Nucleus accumbens (tissue), 56 donors: ENCODE data around the gene KIF24.
"Not testable (repeated sequence)": the region's sequence is repeated elsewhere in the genome, so short reads cannot be mapped to it uniquely, and the experiment has no call there.

ENCODE experiments used
- DNase-seq, 56 donors: peaks; one replicate each; lab custom pipeline; 2025; lab: John Stamatoyannopoulos, UW

Gene KIF24

GRCh38 chr9:34328987-34329832 lies at the start of gene KIF24, which contains the start of gene NUDT2:
KIF24 (minus strand) TSS chr9:34329268; CDS start chr9:34311346, 17,922 bp downstream.
NUDT2 (plus strand) TSS chr9:34329569; CDS start chr9:34339040, 9,471 bp downstream.
- peak; percentile 69 to 99 (median 96) for DNase-seq

DNA sequence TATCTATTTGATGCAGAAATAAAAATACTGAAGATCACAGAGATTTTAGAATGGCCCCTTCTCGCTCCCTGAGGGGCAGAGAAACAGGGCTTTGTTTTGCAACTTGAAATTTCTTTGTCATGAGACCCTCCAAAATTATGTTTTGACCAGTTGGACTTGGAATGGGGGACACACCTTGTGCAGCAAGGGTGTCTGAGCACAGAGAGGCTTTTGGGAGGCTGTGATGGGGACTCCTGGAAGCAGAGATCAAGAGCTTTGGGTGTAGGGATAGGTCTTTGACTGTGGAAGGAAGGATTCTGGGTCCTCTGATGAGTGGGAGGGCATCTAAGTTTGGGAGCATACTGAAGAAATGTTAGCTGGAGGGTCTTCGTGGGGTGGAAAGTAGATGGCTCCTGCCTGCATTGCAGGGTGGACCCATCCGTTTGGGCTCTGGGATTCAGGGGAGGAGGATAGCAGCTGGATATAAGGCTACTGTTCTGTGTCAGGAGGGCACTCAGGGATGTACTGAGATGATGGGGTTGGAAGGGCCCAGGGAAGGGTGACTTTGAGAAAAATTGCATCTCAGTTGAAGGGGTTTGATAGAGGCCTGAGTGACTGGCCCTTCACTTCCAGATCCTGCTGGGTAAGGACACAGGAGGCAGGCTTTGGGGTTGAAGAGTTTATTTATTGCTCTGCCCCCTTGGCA lies 49.5 kb upstream of the KIF24 start:
- no peak for DNase-seq

- peak in 4 of 56 donors; percentile 49 to 64 (median 58) for DNase-seq
Observed at GRCh38 chr9:34377404-34377746, 48.3 kb upstream of the KIF24 start.

DNA sequence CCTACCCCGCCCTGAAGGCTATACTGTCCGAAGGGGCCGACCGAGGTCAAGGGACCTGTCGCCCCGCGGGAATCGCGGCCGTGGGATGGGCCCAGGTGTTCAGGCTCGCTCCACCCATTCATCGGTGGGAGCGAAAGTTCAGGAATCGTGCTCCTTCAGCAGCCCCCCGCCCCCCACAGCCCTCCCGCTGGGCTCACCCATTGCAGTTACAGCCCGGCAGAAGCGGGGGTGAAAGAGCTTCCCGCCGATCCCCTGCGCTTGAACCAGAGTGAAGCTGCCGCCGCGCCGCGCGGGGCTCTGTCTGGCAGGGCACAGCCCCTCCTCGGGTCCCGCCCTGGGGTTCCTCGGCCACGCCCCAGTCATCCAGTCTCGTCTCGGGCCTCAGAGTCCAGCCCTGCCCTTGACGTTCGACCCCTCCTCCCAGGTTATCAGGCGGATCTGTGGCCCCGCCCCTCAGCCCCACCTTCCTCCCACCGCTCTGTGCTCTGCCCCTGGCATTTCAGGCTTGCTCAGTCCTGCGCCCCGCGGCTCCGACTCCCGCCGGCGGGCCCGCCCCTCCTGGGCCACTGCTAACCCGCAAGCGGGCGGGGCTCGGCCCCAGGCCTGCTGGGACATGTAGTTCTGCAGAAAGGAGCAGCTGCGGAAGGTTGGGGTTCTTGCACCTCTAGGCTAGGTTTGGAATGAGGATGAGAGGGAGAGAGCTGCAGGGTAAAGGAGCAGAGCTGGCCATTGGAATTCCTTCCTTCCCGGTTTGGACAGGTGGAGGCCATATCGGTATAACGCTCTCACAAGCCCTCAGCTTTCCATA lies 47.7 kb upstream of the KIF24 start, which contains the start of gene MYORG:
MYORG (minus strand) TSS at position 303 of the 808 bp plus-strand sequence. CDS start 3,955 bp downstream, outside the sequence.
- DNase-seq = peak; percentile 66 to 95 (median 90)

DNA sequence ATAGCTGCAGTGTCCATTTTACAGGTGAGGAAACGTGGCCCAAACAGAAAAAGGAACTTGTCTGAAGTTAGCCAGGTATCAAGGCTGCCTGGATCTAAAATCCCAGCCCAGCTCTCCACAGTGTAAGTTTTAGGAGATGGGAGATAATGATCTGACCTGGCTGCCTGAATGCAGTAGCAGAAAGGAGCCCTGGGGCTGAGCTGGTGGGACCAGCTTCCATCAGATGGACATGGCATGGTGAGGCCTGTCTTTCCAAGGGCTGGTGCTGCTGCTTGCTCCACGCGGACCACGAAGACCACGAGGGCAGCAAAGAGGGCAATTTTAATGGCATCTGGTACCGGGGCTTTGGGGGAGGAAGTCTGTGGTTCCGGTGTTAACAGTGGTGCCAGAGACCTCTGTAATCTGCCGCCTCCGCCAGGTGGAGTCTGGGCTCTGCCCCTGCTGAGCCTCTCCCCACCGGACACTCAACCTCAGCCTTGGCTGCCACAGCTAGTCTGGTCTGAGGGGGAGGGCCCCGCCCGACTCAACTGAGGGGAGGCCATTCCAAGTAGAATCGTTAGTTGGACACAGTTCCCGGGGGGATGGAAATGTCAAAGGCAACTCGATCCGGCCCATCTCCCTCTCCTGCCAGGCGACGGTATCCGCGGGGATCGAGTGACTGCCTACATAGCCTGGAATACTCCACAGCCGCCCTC lies 47.0 kb upstream of the KIF24 start:
- peak in 26 of 56 donors; percentile 25 to 75 (median 56) for DNase-seq

GRCh38 chr9:34374905-34375552 lies 46.0 kb upstream of the KIF24 start:
- no peak for DNase-seq

- no peak for DNase-seq
Observed at GRCh38 chr9:34374339-34374738, 45.3 kb upstream of the KIF24 start.

- no peak for DNase-seq
Observed at GRCh38 chr9:34373749-34374148, 44.7 kb upstream of the KIF24 start.

GRCh38 chr9:34372467-34373011 lies 43.5 kb upstream of the KIF24 start:
- no peak for DNase-seq

- no peak for DNase-seq
Observed at GRCh38 chr9:34371886-34372466, 42.9 kb upstream of the KIF24 start.

GRCh38 chr9:34370970-34371880 lies 42.2 kb upstream of the KIF24 start:
- DNase-seq = no peak

- DNase-seq = no peak
Observed at GRCh38 chr9:34370335-34370969, 41.4 kb upstream of the KIF24 start.

- no peak for DNase-seq
Observed at GRCh38 chr9:34369636-34370035, 40.6 kb upstream of the KIF24 start.

DNA sequence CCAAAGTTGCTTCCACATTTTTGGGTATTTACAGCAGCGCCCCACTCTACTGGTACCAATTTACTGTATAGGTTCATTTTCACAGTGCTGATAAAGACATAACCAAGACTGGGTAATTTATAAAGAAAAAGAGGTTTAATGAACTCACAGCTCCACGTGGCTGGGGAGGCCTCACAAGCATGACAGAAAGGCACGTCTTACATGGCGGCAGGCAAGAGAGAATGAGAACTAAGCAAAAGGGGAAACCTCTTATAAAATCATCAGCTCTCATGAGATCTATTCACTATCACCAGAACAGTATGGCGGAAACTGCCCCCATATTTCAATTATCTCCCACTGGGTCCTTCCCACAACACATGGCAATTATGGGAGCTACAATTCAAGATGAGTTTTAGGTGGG lies 39.7 kb upstream of the KIF24 start:
- not testable (repeated sequence) for DNase-seq

- not testable (repeated sequence) for DNase-seq
Observed at GRCh38 chr9:34367751-34368410, 38.8 kb upstream of the KIF24 start.

- DNase-seq = no peak
Observed at GRCh38 chr9:34366365-34366764, 37.3 kb upstream of the KIF24 start.

DNA sequence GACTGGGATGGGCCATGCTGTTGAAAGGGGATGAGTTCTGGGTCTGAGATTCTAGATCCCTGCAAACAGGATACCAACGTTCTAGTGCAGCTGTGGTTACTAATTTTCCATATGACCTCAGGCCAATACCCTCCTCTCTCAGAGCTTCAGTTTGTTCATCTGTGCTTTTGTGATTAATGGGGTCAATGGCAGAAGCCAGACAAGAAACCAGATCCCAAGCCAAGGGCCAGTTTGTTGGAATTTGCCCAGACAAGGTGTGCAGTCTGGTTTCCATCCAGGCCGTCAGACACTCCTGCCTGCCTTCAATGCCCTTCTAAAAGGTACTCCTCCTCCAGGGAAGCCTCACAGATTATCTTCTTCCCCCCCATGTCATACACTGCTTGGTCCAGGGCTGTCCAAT lies 36.2 kb upstream of the KIF24 start:
- no peak for DNase-seq
